Activated CD4-positive, alpha-beta T cell treated with anti-CD3 and anti-CD28 coated beads, Interleukin-2, amount 50 U/mL, for 48 hours (primary cell): ENCODE data around the gene RBM38.
"Not testable (repeated sequence)": the region's sequence is repeated elsewhere in the genome, so short reads cannot be mapped to it uniquely, and the experiment has no call there.

Source experiments
- DNase-seq, 2 experiments: peaks; one replicate each; pipeline ENCODE4 v3.0.0-alpha.2; 2020

Gene RBM38

DNA sequence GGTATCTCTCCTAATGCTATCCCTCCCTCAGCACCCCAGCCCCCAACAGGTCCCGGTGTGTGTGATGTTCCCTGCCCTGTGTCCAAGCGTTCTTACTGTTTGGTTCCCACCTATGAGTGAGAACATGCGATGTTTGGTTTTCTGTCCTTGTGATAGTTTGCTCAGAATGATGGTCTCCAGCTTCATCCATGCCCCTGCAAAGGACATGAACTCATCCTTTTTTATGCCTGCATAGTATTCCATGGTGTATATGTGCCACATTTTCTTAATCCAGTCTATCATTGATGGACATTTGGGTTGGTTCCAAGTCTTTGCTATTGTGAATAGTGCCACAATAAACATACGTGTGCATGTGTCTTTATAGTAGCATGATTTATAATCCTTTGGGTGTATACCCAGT is 28.3 kb downstream of the RBM38 start:
- DNase-seq: not testable (repeated sequence)

DNA sequence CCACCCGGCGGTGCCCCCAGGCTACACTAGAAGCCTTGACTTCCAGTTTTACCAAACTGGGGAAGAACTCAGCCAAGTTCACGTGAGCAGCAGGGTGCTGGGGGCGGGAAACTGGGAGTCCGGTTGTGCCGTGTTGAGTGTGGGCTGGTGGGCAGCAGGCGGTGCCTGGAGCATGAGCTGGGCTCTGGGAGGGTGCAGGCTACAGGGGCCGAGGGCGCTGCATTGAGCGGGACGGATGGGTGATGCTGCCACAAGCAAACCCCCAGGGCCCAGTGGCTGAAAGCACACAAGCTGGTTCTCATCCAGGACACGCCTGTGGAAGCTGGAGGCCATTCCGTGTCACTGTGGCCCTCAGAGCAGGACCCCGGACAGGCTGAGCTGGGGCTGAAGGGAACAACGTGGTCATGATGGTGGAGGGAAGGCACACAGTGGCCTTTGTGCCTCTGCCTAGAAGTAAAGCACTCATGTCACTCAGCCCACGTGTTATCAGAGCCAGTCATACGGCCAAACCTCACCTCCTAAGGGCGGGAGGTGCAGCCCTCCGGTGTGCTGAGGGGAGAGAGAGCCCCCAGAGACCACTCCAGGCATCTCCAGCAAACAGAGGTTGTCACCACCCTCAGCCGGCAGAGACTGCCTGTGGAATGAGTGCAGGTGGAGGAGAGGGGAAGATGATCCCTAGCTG is 29.5 kb downstream of the RBM38 start:
- no peak for DNase-seq

DNA sequence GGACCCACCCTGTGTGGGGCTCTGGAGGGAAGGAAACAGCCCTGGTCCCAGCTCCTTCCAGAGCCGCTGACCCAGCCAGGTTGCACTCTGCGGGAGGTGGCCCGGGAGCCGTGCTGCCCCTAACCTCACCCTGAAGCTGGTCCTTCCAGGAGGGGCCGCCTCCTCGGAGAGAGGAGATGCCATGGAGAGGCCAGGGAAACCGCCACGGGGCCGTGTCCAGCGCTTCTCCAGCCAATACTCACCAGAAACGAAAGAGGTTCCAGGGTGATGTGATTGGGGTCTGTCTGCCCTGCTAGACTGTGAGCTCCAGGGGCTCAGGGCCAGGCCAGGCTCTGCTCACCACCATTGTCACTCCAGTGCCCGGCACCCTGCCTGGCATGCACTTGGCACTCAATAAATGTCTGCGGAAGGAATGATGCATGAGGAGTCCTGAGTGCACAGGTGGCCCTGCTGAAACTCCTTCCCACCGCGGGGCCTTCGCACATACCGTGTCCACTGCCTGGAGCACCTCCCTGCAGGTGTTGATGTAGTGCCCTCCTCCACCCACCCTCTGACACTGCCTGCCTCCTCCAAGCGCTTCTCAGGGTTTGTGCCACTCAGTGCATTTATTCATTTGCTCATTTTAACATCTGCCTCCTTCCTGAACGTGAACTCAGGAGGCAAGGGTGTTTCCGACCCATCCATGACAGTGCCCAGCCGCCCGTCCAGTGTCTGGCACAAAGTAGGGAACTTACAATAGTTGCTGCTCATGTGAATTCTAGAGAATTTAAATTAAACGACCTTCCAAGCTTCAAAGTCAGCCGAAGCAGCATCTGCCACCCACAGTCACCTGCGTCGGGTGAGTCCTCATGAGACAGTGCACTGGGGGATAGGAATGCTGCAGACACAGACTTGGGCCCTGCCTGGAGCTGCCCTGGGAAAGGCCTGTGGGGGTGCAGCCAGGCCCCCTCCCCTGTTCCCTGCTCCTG is 30.3 kb downstream of the RBM38 start:
- no peak for DNase-seq

DNA sequence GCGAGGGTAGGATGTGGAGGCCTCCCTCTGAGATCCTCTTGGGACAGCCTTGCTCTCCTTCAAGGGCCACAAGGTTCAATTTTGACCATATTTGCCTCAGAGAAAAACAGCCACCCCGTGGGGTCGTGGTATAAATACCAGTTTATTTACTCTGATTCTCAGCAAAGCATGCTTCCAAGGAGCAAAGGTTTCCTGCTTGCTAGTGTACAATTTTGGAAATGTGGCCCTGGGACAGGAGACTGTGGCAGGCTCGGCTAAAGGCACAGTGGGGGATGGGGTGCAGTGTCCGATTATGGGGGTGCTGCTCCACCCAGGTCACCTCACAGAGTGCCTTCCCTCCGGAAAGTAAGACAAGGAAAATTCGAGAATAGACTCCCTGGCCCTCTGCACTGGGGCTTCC is 31.1 kb downstream of the RBM38 start:
- no peak for DNase-seq

DNA sequence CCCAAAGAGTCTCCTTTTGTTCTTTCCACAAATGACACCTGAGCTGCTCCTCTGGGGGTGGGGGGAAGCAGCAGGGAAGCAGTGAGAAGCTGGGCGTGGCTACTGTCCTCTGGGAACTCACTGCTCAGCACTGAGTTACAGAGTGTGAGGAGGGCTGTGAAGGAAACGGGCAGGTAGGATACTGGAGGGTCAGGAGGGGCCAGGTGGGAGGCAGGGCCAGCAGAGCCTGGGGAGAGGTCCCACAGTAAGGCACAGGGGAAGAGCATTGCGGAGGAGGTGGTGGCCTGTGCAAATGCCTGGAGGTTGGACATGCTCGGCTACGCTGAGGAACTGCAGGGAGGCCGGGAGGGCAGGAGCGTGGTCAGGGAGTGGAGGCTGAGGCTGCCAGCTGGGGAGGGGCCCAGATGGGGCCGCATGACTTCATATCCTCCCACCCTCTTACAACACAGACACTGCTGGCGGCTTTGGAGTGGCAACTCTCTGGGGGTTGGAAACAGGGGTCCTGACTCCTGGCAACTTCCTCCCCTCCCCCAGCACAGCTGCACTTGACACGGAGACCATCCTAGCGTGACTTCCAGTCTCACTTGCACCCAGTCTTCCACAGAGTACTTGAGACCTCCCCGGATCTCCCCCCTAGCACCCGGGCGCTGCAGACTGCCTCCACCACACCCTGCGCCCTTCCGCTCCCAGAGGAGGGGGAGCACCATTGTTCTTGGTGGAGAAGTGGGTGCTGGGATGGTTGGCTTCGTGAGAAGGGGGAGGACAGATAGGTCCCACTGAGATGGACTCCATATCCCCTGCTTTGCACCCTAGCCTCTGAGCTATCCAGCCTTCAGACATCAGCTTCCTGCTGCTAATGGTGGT is 34.2 kb downstream of the RBM38 start:
- no peak for DNase-seq

DNA sequence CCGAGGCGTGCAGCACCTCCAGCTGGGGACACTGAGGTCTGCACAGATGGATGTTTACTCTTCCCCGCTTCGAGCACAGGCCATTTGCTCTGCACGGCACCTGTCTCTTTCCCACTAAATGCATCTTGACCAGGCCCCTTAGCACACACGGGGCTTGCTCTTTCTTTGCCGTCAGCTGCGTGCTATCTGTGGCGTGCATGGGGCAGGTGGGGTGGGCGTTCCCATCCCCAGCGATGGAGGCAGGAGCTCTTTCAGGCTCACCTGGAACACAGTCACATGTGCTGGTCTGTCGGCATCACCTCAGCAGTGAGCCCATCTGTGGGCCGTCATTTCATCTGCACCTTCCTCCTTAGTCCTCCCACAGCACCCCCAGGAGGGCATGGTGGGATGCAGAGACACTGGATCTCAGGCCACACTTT is 35.1 kb downstream of the RBM38 start:
- no peak for DNase-seq

DNA sequence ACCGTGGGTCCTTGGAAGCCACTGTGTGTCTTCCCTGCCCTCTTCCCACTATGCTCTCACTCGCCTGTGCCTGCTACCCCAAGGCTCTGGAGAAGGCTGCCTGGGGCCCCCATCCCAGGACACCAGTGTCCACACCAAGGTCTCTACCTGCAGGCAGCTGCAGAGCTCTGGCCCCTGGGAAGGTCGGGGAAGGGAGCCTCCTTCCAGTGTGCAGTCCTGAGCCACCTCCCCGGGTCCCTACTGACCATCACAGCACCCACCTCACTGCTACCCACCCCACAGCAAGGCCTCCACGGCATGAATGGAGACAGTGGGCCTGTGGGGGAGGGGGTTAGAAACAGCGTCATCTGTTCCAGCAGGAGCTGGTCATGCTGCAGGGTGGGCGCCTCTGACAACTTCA is 35.6 kb downstream of the RBM38 start:
- no peak for DNase-seq

DNA sequence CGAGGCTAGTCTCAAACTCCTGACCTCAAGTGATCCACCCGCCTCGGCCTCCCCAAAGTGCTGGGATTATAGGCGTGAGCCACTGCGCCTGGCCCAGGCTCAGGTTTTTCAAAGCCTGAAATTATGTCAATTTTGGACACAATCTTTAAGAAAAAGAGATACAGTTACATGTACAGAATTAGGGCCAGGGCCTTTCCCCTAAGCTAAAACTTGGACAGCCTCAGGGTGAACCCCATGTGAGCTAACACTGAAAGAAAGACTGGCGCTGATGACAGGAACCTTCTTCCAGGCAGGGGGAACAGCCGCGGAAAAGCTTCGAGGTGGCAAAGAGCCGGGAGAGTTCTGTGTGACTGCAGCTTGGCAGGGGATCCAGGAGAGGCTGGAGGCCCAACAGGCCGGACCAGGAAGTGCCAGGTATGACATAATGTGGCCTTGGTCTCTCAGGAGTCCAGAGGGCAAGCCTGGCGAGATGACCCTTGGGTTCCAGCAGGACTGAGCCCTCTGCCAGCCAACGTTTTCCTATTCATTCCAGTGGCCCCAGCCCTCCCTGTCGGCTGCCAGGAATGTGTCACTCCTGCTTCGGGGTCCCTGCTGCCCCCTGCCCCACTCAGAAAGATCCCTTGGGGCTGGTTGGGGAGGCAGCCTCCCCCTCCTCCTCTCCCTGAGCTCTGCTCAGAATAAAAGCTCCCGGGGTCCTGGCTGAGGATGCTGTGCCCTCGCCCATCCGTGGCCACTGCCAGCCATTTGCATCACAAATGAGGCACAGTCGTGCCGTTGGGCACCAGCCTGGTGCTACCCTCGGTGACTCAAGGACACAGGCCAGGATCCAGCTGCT is 37.3 kb downstream of the RBM38 start:
- DNase-seq: no peak

DNA sequence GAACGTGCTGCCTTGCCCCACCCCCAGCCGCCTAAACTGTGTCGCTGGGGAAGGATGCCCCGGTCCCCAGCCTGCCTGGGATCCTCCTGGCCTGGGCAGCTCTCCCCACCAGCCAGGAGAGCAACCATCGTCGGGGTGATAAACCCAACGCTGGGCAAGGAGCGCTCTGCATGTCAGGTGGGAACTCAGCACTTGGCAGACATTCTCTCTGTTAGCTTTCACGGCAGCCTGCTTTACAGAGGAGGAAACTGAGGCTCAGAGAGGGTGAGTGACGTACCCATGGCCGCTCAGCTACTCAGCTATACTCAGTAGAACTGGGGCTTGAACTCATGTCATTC is 37.9 kb downstream of the RBM38 start:
- no peak for DNase-seq

DNA sequence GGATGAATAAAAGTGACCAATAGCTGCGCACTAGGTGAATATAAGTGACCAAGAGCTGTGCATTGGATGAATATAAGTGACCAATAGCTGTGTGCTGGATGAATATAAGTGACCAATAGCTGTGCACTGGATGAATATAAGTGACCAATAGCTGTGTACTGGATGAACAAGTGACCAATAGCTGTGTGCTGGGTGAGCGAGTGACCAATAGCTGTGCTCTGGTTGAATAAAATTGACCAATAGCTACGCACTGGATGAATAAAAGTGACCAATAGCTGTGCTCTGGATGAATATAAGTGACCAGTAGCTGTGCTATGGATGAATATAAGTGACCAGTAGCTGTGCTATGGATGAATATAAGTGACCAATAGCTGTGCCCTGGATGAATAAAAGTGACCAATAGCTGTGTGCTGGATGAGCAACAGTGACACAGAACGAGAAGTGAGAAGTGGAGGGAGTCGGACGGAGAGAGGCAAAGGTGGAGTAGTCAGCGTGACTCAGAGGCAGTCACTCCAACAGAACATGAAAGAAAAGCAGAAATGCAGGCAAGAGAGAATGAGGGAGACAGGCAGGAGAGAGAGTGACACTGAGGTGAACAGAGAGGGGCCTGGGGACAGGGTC is 38.5 kb downstream of the RBM38 start:
- DNase-seq: no peak

DNA sequence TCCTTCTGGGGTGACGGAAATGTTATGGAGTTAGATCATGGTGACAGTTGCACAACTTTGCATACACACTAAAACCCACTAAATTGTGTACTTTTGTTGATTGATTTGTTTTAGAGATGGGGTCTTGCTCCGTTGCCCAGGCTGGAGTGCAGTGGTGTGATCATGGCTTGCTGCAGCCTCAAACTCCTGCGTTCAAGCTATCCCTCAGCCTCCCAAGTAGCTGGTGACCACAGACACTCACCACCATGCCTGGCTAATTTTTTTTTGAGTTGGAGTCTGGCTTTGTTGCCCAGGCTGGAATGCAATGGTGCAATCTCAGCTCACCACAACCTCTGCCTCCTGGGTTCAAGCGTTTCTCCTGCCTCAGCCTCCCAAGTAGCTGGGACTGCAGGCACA is 39.0 kb downstream of the RBM38 start:
- DNase-seq: not testable (repeated sequence)

DNA sequence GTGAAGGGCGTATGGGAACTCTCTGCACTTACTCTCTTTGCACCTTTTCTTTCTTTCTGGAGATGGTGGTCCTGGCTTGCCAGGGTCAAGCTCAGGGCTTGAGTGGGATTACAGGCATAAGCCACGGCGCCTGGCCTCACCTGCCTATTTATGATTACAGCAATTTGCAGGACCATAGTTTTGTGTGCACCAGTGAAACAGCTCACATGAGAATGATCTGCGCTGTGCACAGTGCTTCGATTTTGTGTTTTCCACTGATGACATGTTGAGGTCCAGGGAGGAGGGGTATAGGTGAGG is 40.3 kb downstream of the RBM38 start:
- DNase-seq: no peak

DNA sequence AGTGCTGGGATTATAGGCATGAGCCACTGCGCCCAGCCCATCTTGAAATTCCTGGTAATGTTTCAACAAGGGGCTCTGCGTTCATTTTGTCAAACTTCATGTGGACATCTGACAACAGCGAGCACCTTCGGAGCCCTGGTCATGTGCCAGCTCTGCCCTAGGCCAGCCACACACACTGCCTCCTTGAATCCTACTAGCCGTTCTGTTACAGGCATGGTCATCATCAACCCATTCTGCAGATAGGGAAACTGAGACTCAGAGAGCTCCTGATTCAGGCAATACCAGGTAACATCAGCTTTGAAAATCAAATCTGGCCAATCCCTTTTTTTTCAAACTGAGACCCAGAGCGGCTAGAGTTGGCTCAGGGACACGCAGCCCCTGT is 41.3 kb downstream of the RBM38 start:
- DNase-seq: no peak

DNA sequence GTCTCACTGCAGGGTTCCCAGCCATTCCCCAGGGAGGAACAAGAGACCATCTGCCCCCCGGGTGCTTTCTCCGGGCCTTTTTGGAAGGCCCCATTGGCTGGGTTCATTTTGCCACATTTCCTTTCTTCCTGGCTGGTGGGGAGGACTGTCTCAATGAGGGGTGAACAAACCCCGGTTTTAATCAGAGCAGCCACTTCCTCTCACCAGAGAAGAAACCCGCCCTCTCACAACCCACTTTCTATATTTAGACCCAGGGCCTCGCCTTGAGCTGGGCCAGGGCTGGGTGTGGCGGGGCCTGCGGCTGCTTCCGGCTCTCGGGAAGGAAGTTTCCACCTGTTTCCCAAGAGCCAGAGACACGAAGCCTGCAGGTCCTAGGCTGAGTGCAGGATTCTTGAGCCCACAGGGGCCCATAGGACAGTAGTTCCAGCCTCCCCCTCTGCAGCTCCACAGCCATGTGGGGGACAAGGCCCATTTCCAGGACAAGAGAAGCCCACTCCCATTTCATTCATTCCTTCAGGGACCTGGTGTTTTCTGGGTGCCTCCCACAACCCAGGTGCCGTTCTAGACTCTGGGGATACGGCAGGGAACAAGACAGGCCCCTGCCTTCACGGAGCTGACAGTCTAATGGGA is 41.8 kb downstream of the RBM38 start:
- DNase-seq: peak; percentile 57 to 72

DNA sequence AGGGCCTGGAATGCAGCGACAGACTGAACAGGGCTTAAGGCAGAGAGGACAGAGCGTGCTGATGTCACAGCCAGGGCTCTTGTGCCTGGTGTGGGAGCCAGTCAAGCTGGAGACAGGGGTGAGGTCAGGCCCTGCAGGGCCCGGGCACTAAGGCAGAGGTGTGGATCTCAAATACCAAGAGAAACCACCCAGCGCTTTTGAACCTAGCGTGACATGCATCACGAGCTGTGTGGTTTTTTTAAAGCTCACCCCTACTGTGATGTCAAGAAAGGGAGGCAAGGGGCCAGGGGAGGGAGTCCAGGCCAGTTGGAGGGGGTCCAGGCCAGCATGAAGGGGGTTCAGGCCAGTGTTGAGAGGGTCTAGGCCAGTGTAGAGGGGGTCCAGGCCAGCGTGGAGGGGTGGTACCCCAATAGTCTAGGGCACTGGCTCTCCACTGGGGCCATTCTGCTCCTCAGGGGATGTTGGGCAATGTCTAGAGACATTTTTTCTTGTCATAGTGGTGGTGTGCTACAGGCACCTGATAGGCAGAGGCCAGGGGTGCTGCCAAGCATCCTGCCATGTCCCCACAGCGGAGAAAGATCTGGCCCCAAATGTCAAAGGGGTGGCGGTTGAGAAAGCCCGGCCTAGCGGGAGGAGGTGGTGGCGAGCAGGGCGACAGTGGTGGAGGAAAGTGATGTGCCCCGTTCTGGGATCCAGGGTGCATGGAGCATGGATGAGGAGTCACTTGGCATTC is 42.6 kb downstream of the RBM38 start:
- no peak for DNase-seq

DNA sequence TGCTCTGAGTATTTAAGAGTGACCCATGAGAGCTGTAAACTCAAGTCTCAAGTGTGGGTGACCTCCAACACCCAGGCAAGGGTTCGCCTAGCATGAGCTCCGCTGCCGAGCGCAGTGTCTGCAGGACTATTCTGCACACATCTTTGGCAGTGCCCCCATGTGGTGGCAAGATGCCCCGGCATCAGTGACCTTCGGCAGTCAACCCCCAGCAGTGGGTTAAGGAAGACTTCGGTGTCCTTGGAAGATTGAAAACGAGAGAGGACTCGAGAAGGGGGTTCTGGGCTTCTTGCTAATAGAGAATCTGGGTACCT is 43.1 kb downstream of the RBM38 start:
- DNase-seq: no peak

DNA sequence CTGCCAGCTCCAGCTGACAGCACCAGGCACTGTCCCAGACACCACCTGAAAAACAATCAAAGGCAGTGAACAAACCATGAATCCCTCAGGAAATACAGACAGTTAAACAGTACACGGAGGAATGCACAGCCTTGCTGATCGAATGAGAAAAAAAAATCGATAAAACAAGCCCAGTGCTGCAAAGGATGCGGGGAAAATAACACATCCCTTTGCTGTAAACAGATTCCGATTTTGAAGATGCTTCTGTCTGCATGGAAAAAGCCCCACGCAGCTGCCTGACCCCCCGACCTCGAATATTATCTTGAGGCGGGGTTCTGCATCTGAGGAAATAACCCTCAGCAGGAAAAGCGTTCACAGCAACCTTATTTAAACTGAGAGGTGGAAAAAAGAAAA is 43.9 kb downstream of the RBM38 start:
- no peak for DNase-seq

DNA sequence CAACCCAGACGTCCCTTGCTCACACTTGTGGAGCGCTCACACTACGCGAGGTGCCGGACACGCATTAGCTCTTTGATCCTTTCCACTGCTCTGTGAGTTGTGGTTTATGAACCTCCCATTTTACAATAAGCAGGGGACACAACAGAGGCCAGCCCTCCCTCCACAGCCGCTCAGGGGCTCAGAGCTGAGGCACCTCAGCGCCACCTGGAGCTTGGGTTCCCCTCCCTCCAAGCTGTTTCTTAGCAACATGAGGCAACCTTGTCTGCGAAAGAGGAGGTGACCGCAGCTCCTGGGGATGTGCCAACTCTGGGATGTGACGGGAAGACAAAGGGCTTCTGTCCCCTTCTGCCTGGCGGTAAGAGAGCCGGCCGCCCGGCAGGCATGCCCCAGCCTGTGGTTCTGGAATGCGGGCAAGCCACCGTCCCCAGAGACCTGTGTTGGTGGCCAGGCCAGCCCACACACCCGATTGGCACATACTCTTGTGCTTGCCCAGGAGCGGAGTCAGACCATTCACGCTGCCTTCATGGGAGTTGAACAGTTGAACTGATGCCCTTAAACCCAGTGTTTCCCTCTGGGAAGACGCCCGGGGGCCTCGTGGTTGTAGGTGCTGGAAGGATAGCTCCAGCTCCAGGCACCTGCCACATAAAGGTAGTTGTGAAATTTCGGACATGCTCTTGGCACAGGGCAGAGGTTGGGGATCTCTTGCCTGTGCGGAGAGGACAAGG is 44.5 kb downstream of the RBM38 start:
- peak in 1 of 2 experiments; percentile 32 for DNase-seq

DNA sequence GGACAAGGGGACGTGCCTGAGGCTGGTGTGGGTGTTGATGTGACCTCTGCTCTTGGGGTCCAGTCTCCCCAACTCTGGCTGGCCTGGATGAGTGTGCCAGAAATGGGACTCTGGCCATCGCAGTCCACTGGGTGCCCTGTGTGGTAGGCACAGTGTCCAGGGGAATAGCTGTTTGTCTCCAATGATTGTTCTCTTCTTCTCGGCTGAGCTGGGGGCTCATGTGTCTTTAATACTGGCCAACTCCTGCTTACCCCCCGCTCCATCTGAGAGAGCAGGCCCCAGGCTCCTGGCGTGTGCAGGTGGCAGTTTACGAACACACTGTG is 45.0 kb downstream of the RBM38 start:
- DNase-seq: no peak

DNA sequence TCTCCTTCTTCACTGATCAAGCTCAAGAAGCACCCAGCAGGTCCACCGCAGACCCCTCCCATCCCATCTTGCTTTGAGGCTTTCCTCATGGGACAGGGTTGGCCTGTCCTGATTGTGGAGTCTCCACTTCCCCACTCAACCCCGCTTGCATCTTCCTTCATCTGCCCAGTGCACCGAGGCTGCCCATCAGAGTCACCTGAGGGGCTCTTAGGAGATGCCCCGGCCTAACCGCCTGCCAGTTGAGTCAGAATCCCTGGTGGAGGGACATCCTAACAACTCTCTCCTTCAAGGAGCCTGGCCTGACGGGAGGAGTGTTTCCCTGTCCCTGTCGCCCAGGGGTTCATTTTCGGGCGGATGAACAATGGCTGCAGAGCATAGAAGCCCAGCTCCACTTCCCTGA is 46.1 kb downstream of the RBM38 start:
- DNase-seq: no peak
